Measurements from ENCODE around the gene WDR46. TPM values are rescaled to one million over a fixed set of nuclear protein-coding genes. Genes with fewer than 3 reads are reported as not detected.

The WDR46 gene
- total and polyA plus RNA-seq, 10 donors = 30.5 to 101 (median 48.1) TPM

- H3K36me3 ChIP-seq = peaks cover 4 to 77% (median 64%) of the 10 kb centered on the region in 6 donors
- H3K27ac ChIP-seq = peak overlapping the region in 4 of 8 donors; percentile 87 to 94 (median 88)
- H3K4me3 ChIP-seq = peak overlapping the region in 5 of 8 donors; percentile 66 to 86 (median 83)
- H3K27me3 ChIP-seq (replicated peaks in 1 of 7) = no peaks in the 10 kb centered on the region
- DNase-seq = no peak
- intact Hi-C loops (cut with DNase I; ENCODE audit: low total_unique reads) = no loop called here
- TF ChIP-seq CTCF (IDR thresholded peaks at IDR 0.05 in 8 of 11, conservative IDR thresholded peaks at IDR 0.05 in 3 of 11) (no peak), POLR2A (IDR thresholded peaks at IDR 0.05) (no peak), POLR2AphosphoS5 (IDR thresholded peaks at IDR 0.05) (peak in 2 of 3 donors; percentile 34 to 43)
- no peaks in the 10 kb centered on the region for H3K9me3 ChIP-seq
- peaks cover 15 to 66% (median 39%) of the 10 kb centered on the region in 6 donors for H3K4me1 ChIP-seq
- 69 to 81% (median 74%) methylated on average over 7 of the region's 7 CpGs for WGBS, 5 donors
Observed at GRCh38 chr6:33290459-33290858, 1.4 kb upstream of the WDR46 start.

GRCh38 chr6:33289784-33290315 lies 811 bp upstream of the WDR46 start:
- H3K9me3 ChIP-seq = no peaks in the 10 kb centered on the region
- TF ChIP-seq CTCF (IDR thresholded peaks at IDR 0.05 in 8 of 11, conservative IDR thresholded peaks at IDR 0.05 in 3 of 11) (no peak), POLR2AphosphoS5 (IDR thresholded peaks at IDR 0.05) (peak in 1 of 3 donors; percentile 21)
- no peak for DNase-seq
- H3K27me3 ChIP-seq (replicated peaks in 1 of 7) = no peaks in the 10 kb centered on the region
- peaks cover 4 to 77% (median 63%) of the 10 kb centered on the region in 6 donors for H3K36me3 ChIP-seq
- intact Hi-C loops (cut with DNase I; ENCODE audit: low total_unique reads) = no loop called here
- WGBS, 5 donors = 4 to 7% (median 5%) methylated on average over 14 of the region's 14 CpGs
- H3K27ac ChIP-seq = peak overlapping the region; percentile 76 to 94 (median 88)
- H3K4me3 ChIP-seq = peak overlapping the region; percentile 66 to 86 (median 83)
- H3K4me1 ChIP-seq = peaks cover 15 to 60% (median 36%) of the 10 kb centered on the region in 6 donors

GRCh38 chr6:33288141-33288920 lies 708 bp downstream of the WDR46 start:
- 9 to 13% (median 10%) methylated on average over 18 to 21 of the region's 21 CpGs for WGBS, 5 donors
- Histone ChIP-seq H3K4me1 (peaks cover 15 to 54% (median 33%) of the 10 kb centered on the region in 6 donors), H3K9me3 (no peaks in the 10 kb centered on the region), H3K4me3 (peak overlapping the region; percentile 66 to 86 (median 83)), H3K36me3 (peaks cover 4 to 77% (median 60%) of the 10 kb centered on the region in 6 donors), H3K27ac (peak overlapping the region; percentile 76 to 94 (median 88)), H3K27me3 (replicated peaks in 1 of 7) (no peaks in the 10 kb centered on the region)
- intact Hi-C loops (cut with DNase I; ENCODE audit: low total_unique reads) = no loop called here
- TF ChIP-seq POLR2A (IDR thresholded peaks at IDR 0.05) (no peak), POLR2AphosphoS5 (IDR thresholded peaks at IDR 0.05) (no peak), CTCF (IDR thresholded peaks at IDR 0.05 in 8 of 11, conservative IDR thresholded peaks at IDR 0.05 in 3 of 11) (no peak)
- no peak for DNase-seq

Measured in spleen (tissue), 11 donors.